ENCODE data around the gene PPP2R3B.

The PPP2R3B gene

DNA sequence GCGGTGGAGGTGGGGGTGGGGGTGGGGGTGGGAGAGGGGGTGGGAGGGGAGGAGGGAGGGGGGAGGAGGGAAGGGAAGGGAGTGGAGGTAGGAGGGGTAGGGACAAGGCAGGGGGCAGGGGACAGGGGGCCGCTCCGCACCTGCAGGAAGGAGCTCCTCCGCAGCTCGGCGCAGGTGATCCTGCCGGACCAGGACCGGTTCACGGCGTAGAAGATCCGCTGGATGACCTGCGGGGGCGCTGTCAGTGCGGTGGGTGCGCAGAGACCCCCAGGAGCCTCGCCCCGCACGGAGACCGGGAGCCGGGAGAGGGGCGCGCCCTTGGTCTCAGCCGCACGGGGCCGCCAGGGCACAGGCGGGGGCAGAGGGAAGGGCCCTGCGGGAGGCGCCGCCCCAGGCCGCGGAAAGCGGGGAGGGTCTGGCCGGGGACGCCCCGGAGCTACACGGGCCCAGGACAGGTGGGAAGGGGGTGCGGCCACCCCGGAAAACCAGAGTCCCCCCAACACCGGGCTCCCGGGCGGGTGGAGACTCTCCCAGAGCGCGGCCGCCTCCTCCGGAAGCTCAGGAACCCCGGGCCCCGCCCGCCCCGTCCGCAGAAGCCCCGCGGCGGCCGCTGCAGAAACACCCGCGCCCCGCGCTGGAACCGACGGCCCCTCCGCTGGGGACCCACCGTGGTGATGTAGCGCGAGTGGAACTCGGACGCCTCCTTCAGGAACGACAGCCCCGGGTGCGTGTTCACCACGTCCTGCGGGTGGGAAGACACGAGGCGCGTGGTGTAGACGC, 40.5 kb downstream of the PPP2R3B start:
- DNase-seq (ENCODE audit: low read depth), result no peak
- TF ChIP-seq, protein P1, sequence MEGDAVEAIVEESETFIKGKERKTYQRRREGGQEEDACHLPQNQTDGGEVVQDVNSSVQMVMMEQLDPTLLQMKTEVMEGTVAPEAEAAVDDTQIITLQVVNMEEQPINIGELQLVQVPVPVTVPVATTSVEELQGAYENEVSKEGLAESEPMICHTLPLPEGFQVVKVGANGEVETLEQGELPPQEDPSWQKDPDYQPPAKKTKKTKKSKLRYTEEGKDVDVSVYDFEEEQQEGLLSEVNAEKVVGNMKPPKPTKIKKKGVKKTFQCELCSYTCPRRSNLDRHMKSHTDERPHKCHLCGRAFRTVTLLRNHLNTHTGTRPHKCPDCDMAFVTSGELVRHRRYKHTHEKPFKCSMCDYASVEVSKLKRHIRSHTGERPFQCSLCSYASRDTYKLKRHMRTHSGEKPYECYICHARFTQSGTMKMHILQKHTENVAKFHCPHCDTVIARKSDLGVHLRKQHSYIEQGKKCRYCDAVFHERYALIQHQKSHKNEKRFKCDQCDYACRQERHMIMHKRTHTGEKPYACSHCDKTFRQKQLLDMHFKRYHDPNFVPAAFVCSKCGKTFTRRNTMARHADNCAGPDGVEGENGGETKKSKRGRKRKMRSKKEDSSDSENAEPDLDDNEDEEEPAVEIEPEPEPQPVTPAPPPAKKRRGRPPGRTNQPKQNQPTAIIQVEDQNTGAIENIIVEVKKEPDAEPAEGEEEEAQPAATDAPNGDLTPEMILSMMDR (IDR thresholded peaks at IDR 0.05; ENCODE audit: low read depth, low read length, missing control alignments), result no peak

DNA sequence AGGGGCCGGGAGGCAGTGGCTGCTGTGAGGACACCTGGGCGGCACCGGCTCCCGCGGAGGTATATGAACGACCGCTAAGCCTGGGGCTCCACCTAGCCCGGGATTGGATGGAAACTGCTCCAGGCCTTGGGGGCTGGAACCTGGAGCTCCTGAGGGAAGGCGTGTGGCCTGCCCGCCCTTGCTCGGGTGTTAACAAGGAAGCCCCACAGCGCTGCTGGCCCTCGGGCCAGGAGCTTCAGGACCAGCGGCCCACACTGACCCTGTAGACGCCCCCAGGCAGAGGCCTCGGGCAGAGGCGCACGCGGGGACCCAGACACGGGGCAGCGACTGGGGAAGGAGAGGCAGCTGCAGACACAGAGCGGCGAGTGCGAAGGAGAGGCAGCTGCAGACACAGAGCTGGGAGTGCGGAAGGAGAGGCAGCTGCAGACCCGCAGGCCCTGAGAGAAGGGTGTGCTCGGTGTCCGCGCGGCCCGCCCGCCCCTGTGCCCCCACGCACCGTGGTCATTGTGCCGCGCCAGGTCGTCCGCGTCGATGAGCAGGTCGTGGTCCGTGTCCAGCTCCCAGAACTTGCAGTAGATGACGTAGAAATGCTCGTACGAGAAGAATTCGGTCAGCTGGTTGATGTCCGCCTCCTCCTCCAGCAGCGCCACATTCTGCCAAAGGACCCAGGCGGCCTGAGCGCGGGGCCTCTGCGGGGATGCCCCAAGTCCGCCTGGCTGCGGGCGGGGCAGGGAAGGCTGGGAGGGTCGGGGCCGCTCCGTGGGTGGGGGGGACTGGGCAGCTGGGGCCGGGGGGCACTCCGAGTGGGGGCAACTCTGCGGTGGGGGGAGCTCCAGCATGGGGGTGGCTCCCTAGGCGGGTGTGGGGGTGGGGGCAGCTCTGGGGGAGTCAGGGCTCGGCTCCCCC, 41.4 kb downstream of the PPP2R3B start:
- TF ChIP-seq, protein P1 (IDR thresholded peaks at IDR 0.05; ENCODE audit: low read depth, low read length, missing control alignments), result no peak
- no peak for DNase-seq (ENCODE audit: low read depth)
- no peak overlapping the region for H3K4me3 ChIP-seq (ENCODE audit: low read depth, low read length)

More for the DNA sequence above, 40.5 kb downstream of the PPP2R3B start:
- no peak overlapping the region for H3K4me3 ChIP-seq (ENCODE audit: low read depth, low read length)

DNA sequence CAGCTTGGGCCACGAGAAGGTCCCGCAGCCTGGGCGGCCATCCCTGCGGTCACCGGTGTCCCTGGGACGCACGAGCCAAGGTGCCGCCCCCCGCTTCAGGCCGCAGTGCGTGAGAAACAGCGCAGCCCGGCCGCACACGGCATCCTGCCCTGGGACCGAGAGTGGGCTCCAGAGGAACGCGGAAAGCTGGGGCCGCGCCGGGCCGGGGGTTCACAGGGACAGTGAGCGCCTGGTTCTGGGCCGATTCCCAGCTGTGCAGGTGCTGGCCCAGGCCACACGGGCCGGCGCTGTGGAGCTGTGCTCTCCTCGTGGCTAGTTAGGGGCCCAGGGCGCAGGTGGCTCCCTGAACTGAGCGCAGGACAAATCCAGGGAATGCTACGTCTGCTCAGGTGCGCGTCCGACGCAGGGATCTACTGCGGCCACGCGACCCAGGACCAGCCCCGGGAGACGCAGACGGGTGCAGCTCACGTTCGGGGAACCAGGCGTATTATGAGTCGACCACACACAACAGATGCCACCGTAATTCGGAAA, 42.3 kb downstream of the PPP2R3B start:
- TF ChIP-seq, protein P1 (IDR thresholded peaks at IDR 0.05; ENCODE audit: low read depth, low read length, missing control alignments), result no peak
- no peak overlapping the region for H3K4me3 ChIP-seq (ENCODE audit: low read depth, low read length)
- no peak for DNase-seq (ENCODE audit: low read depth)

GRCh38 chrX:341541-342101, 45.1 kb downstream of the PPP2R3B start:
- H3K4me3 ChIP-seq (ENCODE audit: low read depth, low read length), result no peak overlapping the region
- DNase-seq (ENCODE audit: low read depth), result no peak
- TF ChIP-seq, protein P1 (IDR thresholded peaks at IDR 0.05; ENCODE audit: low read depth, low read length, missing control alignments), result no peak

GRCh38 chrX:340641-341423, 45.9 kb downstream of the PPP2R3B start:
- DNase-seq (ENCODE audit: low read depth), result no peak
- H3K4me3 ChIP-seq (ENCODE audit: low read depth, low read length), result no peak overlapping the region
- TF ChIP-seq, protein P1 (IDR thresholded peaks at IDR 0.05; ENCODE audit: low read depth, low read length, missing control alignments), result no peak

- no peak for DNase-seq (ENCODE audit: low read depth)
- TF ChIP-seq, protein P1 (IDR thresholded peaks at IDR 0.05; ENCODE audit: low read depth, low read length, missing control alignments), result no peak
- H3K4me3 ChIP-seq (ENCODE audit: low read depth, low read length), result no peak overlapping the region
These were observed 46.6 kb downstream of the PPP2R3B start for GRCh38 chrX:340121-340520.

Measured in GM12864 (cell line).